Measurements from ENCODE around the gene UBASH3B.

UBASH3B gene

GRCh38 chr11:122775675-122776271 is 120.3 kb downstream of the UBASH3B start:
- Histone ChIP-seq H3K9me3 (ENCODE audit: control insufficient read depth, low read length) (no peaks in the 10 kb centered on the region), H3K9ac (no peak overlapping the region), H2AFZ (no peak overlapping the region), H3K4me2 (ENCODE audit: low read length) (no peak overlapping the region), H3K79me2 (no peaks in the 10 kb centered on the region), H3K4me1 (no peaks in the 10 kb centered on the region), H3K27ac (no peak overlapping the region), H3K36me3 (ENCODE audit: control insufficient read depth, insufficient read depth, low read length) (no peaks in the 10 kb centered on the region), H3K27me3 (ENCODE audit: control insufficient read depth, insufficient read depth, low read length) (no peaks in the 10 kb centered on the region), H3K4me3 (ENCODE audit: low read depth, low read length) (no peak overlapping the region)
- TF ChIP-seq, protein P1, sequence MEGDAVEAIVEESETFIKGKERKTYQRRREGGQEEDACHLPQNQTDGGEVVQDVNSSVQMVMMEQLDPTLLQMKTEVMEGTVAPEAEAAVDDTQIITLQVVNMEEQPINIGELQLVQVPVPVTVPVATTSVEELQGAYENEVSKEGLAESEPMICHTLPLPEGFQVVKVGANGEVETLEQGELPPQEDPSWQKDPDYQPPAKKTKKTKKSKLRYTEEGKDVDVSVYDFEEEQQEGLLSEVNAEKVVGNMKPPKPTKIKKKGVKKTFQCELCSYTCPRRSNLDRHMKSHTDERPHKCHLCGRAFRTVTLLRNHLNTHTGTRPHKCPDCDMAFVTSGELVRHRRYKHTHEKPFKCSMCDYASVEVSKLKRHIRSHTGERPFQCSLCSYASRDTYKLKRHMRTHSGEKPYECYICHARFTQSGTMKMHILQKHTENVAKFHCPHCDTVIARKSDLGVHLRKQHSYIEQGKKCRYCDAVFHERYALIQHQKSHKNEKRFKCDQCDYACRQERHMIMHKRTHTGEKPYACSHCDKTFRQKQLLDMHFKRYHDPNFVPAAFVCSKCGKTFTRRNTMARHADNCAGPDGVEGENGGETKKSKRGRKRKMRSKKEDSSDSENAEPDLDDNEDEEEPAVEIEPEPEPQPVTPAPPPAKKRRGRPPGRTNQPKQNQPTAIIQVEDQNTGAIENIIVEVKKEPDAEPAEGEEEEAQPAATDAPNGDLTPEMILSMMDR (IDR thresholded peaks at IDR 0.05): no peak

- Histone ChIP-seq H3K27me3 (ENCODE audit: control insufficient read depth, insufficient read depth, low read length) (no peaks in the 10 kb centered on the region), H3K9ac (no peak overlapping the region), H3K4me3 (ENCODE audit: low read depth, low read length) (no peak overlapping the region), H3K4me2 (ENCODE audit: low read length) (no peak overlapping the region), H3K79me2 (no peaks in the 10 kb centered on the region), H3K36me3 (ENCODE audit: control insufficient read depth, insufficient read depth, low read length) (no peaks in the 10 kb centered on the region), H3K9me3 (ENCODE audit: control insufficient read depth, low read length) (no peaks in the 10 kb centered on the region), H2AFZ (no peak overlapping the region), H3K27ac (no peak overlapping the region), H3K4me1 (no peaks in the 10 kb centered on the region)
- TF ChIP-seq, protein P1 (IDR thresholded peaks at IDR 0.05): no peak
These were observed 121.0 kb downstream of the UBASH3B start for GRCh38 chr11:122776546-122776945.

GRCh38 chr11:122777343-122777742 is 121.8 kb downstream of the UBASH3B start:
- no peaks in the 10 kb centered on the region for H3K79me2 ChIP-seq
- H3K9ac ChIP-seq: no peak overlapping the region
- no peaks in the 10 kb centered on the region for H3K36me3 ChIP-seq (ENCODE audit: control insufficient read depth, insufficient read depth, low read length)
- H3K4me3 ChIP-seq (ENCODE audit: low read depth, low read length): no peak overlapping the region
- no peaks in the 10 kb centered on the region for H3K4me1 ChIP-seq
- H3K27me3 ChIP-seq (ENCODE audit: control insufficient read depth, insufficient read depth, low read length): no peaks in the 10 kb centered on the region
- no peak overlapping the region for H2AFZ ChIP-seq
- H3K9me3 ChIP-seq (ENCODE audit: control insufficient read depth, low read length): no peaks in the 10 kb centered on the region
- no peak overlapping the region for H3K4me2 ChIP-seq (ENCODE audit: low read length)
- TF ChIP-seq, protein P1 (IDR thresholded peaks at IDR 0.05): no peak
- H3K27ac ChIP-seq: no peak overlapping the region

GRCh38 chr11:122778148-122778547 is 122.6 kb downstream of the UBASH3B start:
- Histone ChIP-seq H3K27me3 (ENCODE audit: control insufficient read depth, insufficient read depth, low read length) (no peaks in the 10 kb centered on the region), H3K9me3 (ENCODE audit: control insufficient read depth, low read length) (no peaks in the 10 kb centered on the region), H3K9ac (no peak overlapping the region), H3K36me3 (ENCODE audit: control insufficient read depth, insufficient read depth, low read length) (no peaks in the 10 kb centered on the region), H3K4me1 (no peaks in the 10 kb centered on the region), H3K27ac (no peak overlapping the region), H3K4me2 (ENCODE audit: low read length) (no peak overlapping the region), H2AFZ (no peak overlapping the region), H3K4me3 (ENCODE audit: low read depth, low read length) (no peak overlapping the region), H3K79me2 (no peaks in the 10 kb centered on the region)
- TF ChIP-seq, protein P1 (IDR thresholded peaks at IDR 0.05): no peak

GRCh38 chr11:122779047-122779629 is 123.6 kb downstream of the UBASH3B start:
- no peaks in the 10 kb centered on the region for H3K27me3 ChIP-seq (ENCODE audit: control insufficient read depth, insufficient read depth, low read length)
- no peaks in the 10 kb centered on the region for H3K79me2 ChIP-seq
- no peak overlapping the region for H3K4me2 ChIP-seq (ENCODE audit: low read length)
- no peak overlapping the region for H3K27ac ChIP-seq
- no peak overlapping the region for H3K9ac ChIP-seq
- no peak overlapping the region for H2AFZ ChIP-seq
- H3K36me3 ChIP-seq (ENCODE audit: control insufficient read depth, insufficient read depth, low read length): no peaks in the 10 kb centered on the region
- H3K9me3 ChIP-seq (ENCODE audit: control insufficient read depth, low read length): no peaks in the 10 kb centered on the region
- H3K4me1 ChIP-seq: no peaks in the 10 kb centered on the region
- TF ChIP-seq, protein P1 (IDR thresholded peaks at IDR 0.05): no peak
- no peak overlapping the region for H3K4me3 ChIP-seq (ENCODE audit: low read depth, low read length)

All from parathyroid adenoma (tissue), 2 donors.